GM12801 (cell line): Measurements from ENCODE around the gene PFDN5.

Experiments
- TF ChIP-seq, protein P1 (sequence below): IDR thresholded peaks from one replicate; pipeline ENCODE4 v1.5.1; 2011; ENCODE audit warnings: control low read depth; ENCODE audit not compliant: insufficient read length; ENCODE audit errors: extremely low read depth

Gene PFDN5

DNA sequence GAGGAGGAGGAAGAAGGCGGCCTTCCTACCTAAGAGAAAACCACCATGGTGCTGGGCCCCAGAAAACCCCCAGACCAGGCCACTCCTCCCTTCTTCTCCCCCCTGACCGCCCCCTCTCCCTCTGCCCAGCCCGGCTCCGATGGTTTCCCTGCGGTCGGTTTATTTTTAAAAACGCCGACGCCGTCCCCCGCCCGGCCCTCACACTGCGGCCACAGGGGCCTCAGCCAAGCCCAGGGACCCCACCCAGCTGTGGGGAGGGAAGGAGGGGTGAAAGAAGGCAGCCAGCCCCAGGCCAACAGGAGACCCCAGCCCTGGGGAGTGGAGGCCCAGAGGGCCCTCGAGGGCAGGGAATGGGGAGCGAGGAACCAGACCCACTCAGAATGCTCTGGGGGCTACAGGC is 37.4 kb downstream of the PFDN5 start:
- TF ChIP-seq, protein P1, sequence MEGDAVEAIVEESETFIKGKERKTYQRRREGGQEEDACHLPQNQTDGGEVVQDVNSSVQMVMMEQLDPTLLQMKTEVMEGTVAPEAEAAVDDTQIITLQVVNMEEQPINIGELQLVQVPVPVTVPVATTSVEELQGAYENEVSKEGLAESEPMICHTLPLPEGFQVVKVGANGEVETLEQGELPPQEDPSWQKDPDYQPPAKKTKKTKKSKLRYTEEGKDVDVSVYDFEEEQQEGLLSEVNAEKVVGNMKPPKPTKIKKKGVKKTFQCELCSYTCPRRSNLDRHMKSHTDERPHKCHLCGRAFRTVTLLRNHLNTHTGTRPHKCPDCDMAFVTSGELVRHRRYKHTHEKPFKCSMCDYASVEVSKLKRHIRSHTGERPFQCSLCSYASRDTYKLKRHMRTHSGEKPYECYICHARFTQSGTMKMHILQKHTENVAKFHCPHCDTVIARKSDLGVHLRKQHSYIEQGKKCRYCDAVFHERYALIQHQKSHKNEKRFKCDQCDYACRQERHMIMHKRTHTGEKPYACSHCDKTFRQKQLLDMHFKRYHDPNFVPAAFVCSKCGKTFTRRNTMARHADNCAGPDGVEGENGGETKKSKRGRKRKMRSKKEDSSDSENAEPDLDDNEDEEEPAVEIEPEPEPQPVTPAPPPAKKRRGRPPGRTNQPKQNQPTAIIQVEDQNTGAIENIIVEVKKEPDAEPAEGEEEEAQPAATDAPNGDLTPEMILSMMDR, result no peak

DNA sequence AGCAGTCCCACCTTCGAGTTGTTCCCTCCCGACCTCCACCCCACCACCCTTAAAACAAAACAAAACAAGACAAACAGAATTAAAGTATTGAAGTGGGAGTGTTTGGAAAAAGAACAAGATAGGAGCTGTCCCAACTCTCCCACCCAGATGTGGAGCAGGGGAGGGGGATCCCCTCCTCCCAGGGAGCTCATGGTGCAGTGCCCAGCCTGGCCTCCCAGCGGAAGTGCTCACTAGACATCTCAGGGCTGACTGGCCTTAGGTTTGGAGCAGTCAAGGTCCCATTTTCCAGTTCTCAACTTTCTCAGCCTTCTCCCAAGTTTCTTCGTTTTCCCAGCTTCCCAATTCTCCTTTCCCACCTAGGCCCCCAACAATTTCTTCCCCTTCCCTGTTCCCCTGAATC is 37.9 kb downstream of the PFDN5 start:
- TF ChIP-seq, protein P1, result no peak

DNA sequence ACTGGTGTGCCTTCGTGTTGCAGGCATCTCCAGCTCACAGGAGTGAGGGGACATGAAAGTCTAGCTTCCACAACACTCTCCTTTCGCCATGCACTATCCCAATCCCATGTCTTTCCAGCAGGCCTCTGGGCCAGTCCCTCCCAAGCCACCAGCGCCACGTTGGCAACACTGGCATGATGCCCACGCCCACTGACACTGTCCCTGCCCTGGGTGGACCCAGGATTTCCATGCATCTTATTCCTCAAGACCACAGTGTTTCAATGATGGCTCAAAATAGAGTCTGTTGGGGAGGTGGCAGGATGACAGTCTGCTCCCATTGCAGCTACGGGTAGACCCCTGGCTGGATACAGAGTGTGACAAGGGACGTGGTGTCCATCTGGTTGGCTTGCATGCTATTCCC is 38.5 kb downstream of the PFDN5 start:
- TF ChIP-seq, protein P1, result no peak

DNA sequence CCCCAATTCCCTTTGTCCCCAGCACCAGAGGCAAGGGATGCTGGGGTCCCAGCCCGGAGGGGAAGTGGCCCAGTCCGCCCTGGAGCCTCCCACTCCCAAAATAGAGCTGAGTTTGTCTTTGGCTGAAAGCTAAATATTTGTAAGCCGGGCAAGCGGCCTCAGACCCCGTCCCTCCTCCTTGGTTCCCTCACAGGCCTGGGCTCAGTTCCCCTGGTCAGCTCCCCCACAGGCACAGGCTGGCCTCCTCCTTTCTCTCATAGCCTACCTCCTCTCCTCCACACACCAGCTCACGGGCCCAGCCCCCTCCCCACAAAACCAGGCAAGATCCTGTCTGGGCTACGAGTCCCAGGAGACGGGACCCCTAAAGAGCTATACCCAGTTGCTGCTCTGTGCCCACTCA is 39.5 kb downstream of the PFDN5 start:
- TF ChIP-seq, protein P1, result no peak

DNA sequence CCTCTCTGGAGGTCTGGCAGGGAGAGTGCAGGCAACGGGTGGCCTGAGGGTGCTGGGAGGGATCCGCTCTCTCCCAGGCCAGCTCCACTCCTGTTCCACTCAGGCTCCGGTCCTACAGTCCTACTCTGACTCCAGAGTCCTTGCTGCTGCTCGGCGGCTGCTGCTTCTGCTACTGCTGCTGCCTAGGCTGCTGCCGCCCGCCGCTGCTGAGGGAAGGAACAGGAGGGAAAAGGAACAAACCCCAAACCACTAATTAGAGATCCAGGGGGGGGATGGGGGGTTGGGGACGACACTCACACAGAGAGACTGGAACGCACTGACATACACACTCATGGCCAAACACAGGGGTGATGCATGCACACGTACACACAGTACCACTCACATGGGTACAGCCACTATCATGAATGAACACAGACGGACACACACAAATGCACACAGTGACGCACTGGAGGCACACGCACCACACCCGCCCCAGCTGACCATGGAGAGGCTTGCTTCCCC is 40.9 kb downstream of the PFDN5 start, which contains the start of gene SP7:
Gene SP7 (minus strand): TSS at position 174 of the 501 bp plus-strand sequence. CDS start 708 bp downstream, outside the sequence.
- TF ChIP-seq, protein P1, result no peak

DNA sequence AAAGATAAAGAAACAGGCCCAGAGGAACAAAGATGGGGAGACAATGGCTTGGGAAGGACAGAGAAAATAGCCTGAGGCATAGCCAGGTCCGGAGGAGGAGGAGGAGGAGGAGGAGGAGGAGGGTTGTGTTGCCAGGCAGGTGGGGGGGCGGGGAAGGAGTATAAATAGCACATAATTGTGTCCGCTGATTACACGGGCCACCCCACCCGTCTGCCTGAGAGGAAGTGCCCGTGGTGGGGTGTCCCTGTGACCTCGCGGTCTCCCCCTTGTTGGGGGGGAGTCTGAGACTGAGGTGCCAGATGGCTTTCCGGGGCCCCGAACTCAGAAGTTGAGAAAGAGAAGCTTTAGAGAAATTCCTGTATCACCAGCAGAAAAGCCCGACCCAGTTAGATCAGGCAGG is 42.7 kb downstream of the PFDN5 start:
- TF ChIP-seq, protein P1, result no peak

DNA sequence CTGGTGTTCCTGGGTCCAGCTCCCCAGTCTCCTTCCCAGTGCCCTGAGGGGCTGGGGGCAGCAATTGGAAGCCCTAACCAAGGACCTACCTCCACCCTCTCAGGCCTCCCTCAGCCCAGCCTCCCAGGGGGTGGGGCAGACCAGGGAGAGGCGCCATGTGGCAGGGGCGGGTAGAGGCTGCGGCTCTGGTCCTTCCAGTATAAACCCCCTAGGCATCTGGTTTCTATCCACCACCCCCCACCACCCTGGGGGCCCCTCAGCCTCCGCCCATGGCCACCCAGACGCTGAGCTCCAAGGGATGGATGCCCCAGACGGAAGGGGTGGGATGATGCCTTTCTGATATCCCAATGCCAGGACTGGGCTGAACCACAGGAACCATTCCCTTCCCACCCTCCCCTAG is 43.6 kb downstream of the PFDN5 start:
- TF ChIP-seq, protein P1, result no peak
